ENCODE results near the gene TMEM219. TPM values are rescaled to one million over a fixed set of nuclear protein-coding genes. Genes with fewer than 3 reads are reported as not detected.

TMEM219 gene
- total and polyA plus RNA-seq, 9 of the 15 experiments (the other 6 are each of a cell fraction or from before 2014, with no cell fraction given): 35.3 to 62.8 (median 55.5) TPM

DNA sequence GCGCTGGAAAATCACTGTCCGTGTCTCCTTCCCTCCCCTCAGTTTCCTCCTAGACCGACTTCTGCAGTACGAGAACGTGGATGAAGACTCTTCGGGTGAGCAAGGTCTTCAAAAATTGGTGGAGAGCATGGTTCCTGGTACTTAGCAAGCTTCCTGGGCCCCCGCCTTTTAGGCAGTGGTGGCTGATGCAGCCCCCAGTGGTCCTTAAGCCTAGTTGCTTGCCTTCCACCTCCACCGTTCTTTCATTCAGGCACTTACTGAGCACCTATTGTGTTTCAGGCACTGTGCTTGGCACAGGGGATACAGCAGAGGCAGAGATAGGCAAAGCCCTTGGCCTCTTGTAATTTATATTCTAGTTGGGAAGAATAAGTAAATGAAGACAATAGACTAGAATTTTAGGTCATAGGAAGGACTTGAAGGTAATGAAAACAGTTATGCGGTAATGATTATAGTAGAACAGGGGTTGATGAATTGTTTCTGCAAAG, 34.9 kb downstream of the TMEM219 start (continued):
- TF ChIP-seq, protein P1, sequence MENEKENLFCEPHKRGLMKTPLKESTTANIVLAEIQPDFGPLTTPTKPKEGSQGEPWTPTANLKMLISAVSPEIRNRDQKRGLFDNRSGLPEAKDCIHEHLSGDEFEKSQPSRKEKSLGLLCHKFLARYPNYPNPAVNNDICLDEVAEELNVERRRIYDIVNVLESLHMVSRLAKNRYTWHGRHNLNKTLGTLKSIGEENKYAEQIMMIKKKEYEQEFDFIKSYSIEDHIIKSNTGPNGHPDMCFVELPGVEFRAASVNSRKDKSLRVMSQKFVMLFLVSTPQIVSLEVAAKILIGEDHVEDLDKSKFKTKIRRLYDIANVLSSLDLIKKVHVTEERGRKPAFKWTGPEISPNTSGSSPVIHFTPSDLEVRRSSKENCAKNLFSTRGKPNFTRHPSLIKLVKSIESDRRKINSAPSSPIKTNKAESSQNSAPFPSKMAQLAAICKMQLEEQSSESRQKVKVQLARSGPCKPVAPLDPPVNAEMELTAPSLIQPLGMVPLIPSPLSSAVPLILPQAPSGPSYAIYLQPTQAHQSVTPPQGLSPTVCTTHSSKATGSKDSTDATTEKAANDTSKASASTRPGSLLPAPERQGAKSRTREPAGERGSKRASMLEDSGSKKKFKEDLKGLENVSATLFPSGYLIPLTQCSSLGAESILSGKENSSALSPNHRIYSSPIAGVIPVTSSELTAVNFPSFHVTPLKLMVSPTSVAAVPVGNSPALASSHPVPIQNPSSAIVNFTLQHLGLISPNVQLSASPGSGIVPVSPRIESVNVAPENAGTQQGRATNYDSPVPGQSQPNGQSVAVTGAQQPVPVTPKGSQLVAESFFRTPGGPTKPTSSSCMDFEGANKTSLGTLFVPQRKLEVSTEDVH (IDR thresholded peaks at IDR 0.05; ENCODE audit: low read depth, partially characterized antibody): no peak
- TF ChIP-seq HSF4 (CRISPR knock-in tag; IDR thresholded peaks at IDR 0.05; ENCODE audit: borderline replicate concordance): no peak
- TF ChIP-seq ZBTB7A (IDR thresholded peaks at IDR 0.05; ENCODE audit: borderline replicate concordance, control insufficient read depth, low read depth, low read length): 0 out of 2 replicates have a peak, but pooled peaks have one; percentile 19
- TF ChIP-seq TBL1XR1 (IDR thresholded peaks at IDR 0.05; ENCODE audit: low read length in 2 of 2): no peak
- no peak for TF ChIP-seq KDM4B (IDR thresholded peaks at IDR 0.05; ENCODE audit: borderline replicate concordance in 2 of 2, low read depth in 1 of 2)
- TF ChIP-seq POLR2G (IDR thresholded peaks at IDR 0.05; ENCODE audit: low read depth, low read length): no peak
- no peak for TF ChIP-seq ZSCAN29 (IDR thresholded peaks at IDR 0.05)
- TF ChIP-seq, protein P2, sequence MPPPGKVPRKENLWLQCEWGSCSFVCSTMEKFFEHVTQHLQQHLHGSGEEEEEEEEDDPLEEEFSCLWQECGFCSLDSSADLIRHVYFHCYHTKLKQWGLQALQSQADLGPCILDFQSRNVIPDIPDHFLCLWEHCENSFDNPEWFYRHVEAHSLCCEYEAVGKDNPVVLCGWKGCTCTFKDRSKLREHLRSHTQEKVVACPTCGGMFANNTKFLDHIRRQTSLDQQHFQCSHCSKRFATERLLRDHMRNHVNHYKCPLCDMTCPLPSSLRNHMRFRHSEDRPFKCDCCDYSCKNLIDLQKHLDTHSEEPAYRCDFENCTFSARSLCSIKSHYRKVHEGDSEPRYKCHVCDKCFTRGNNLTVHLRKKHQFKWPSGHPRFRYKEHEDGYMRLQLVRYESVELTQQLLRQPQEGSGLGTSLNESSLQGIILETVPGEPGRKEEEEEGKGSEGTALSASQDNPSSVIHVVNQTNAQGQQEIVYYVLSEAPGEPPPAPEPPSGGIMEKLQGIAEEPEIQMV (tag; conservative IDR thresholded peaks at IDR 0.05; ENCODE audit: low read depth): no peak
- no peak for TF ChIP-seq MAFK (IDR thresholded peaks at IDR 0.05; ENCODE audit: low read length)
- TF ChIP-seq NFE2L1 (tag; IDR thresholded peaks at IDR 0.05; ENCODE audit: borderline replicate concordance, low read depth): no peak
- TF ChIP-seq HDAC8 (tag; IDR thresholded peaks at IDR 0.05): no peak
- TF ChIP-seq FOXM1 (IDR thresholded peaks at IDR 0.05; ENCODE audit: low read depth): no peak
- no peak for TF ChIP-seq FOXM1 (CRISPR knock-in tag; IDR thresholded peaks at IDR 0.05; ENCODE audit: low read depth)
- TF ChIP-seq C11orf30 (IDR thresholded peaks at IDR 0.05; ENCODE audit: low read depth): no peak
- TF ChIP-seq, protein P3, sequence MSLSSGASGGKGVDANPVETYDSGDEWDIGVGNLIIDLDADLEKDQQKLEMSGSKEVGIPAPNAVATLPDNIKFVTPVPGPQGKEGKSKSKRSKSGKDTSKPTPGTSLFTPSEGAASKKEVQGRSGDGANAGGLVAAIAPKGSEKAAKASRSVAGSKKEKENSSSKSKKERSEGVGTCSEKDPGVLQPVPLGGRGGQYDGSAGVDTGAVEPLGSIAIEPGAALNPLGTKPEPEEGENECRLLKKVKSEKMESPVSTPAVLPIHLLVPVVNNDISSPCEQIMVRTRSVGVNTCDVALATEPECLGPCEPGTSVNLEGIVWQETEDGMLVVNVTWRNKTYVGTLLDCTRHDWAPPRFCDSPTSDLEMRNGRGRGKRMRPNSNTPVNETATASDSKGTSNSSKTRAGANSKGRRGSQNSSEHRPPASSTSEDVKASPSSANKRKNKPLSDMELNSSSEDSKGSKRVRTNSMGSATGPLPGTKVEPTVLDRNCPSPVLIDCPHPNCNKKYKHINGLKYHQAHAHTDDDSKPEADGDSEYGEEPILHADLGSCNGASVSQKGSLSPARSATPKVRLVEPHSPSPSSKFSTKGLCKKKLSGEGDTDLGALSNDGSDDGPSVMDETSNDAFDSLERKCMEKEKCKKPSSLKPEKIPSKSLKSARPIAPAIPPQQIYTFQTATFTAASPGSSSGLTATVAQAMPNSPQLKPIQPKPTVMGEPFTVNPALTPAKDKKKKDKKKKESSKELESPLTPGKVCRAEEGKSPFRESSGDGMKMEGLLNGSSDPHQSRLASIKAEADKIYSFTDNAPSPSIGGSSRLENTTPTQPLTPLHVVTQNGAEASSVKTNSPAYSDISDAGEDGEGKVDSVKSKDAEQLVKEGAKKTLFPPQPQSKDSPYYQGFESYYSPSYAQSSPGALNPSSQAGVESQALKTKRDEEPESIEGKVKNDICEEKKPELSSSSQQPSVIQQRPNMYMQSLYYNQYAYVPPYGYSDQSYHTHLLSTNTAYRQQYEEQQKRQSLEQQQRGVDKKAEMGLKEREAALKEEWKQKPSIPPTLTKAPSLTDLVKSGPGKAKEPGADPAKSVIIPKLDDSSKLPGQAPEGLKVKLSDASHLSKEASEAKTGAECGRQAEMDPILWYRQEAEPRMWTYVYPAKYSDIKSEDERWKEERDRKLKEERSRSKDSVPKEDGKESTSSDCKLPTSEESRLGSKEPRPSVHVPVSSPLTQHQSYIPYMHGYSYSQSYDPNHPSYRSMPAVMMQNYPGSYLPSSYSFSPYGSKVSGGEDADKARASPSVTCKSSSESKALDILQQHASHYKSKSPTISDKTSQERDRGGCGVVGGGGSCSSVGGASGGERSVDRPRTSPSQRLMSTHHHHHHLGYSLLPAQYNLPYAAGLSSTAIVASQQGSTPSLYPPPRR (CRISPR knock-in tag; IDR thresholded peaks at IDR 0.05; ENCODE audit: borderline replicate concordance): 0 out of 2 replicates have a peak, but pooled peaks have one; percentile 14
- no peak for TF ChIP-seq TAL1 (IDR thresholded peaks at IDR 0.05)
- TF ChIP-seq ZNF263 (CRISPR knock-in tag; IDR thresholded peaks at IDR 0.05; ENCODE audit: borderline replicate concordance): peak; percentile 18; the same call in 1 of the 2 replicates
- TF ChIP-seq CREM (IDR thresholded peaks at IDR 0.05; ENCODE audit: low read depth): no peak
- no peak for TF ChIP-seq ATF7 (IDR thresholded peaks at IDR 0.05)
- no peak for TF ChIP-seq KLF13 (tag; IDR thresholded peaks at IDR 0.05; ENCODE audit: borderline replicate concordance, low read depth)
